KMS-11 (cell line): ENCODE data around the gene MEF2A.

ENCODE experiments used
- H2AFZ ChIP-seq: fragments of 200-600 bp; sonication (generic); 2 replicates; pipeline ENCODE4 v1.6.1; 2016; ENCODE audit warnings: antibody characterized with exemption, mixed run types, low read depth
- H3K27ac ChIP-seq: fragments of 200-600 bp; sonication (generic); 2 replicates; pipeline ENCODE4 v1.6.1; 2016; ENCODE audit warnings: mild to moderate bottlenecking, mixed run types
- H3K27me3 ChIP-seq: fragments of 200-600 bp; sonication (generic); 2 replicates; pipeline ENCODE4 v1.6.1; 2017; ENCODE audit warnings: mild to moderate bottlenecking, low read depth, mixed run types, moderate library complexity; ENCODE audit not compliant: insufficient read depth
- H3K36me3 ChIP-seq: fragments of 200-600 bp; sonication (generic); 2 replicates; pipeline ENCODE4 v1.6.1; 2017; ENCODE audit warnings: mild to moderate bottlenecking, mixed run types; ENCODE audit not compliant: insufficient read depth
- H3K4me1 ChIP-seq: fragments of 200-600 bp; sonication (generic); 2 replicates; pipeline ENCODE4 v1.6.1; 2016; ENCODE audit warnings: mild to moderate bottlenecking, low read depth, mixed run types; ENCODE audit not compliant: poor library complexity, severe bottlenecking
- H3K4me2 ChIP-seq: fragments of 200-600 bp; sonication (generic); 2 replicates; pipeline ENCODE4 v1.7.0; 2016; ENCODE audit warnings: mild to moderate bottlenecking, mixed run types
- H3K4me3 ChIP-seq: fragments of 200-600 bp; sonication (generic); IDR thresholded peaks from 2 replicates; pipeline ENCODE4 v1.6.1; 2017; ENCODE audit warnings: low read depth, low read length, mixed read lengths; ENCODE audit not compliant: insufficient read depth
- H3K79me2 ChIP-seq: fragments of 200-600 bp; sonication (generic); 2 replicates; pipeline ENCODE4 v1.6.1; 2016; ENCODE audit warnings: low read depth, mixed run types; ENCODE audit not compliant: insufficient read depth
- H3K9ac ChIP-seq: fragments of 200-600 bp; sonication (generic); 2 replicates; pipeline ENCODE4 v1.6.1; 2016; ENCODE audit warnings: mild to moderate bottlenecking, mixed run types
- H4K20me1 ChIP-seq: fragments of 200-600 bp; sonication (generic); 2 replicates; pipeline ENCODE4 v1.6.1; 2016; ENCODE audit warnings: mild to moderate bottlenecking, mixed run types; ENCODE audit not compliant: insufficient read depth
- CTCF ChIP-seq: fragments of 200-600 bp; sonication (generic); conservative IDR thresholded peaks from 2 replicates; pipeline ENCODE4 v1.6.1; 2017; ENCODE audit warnings: low read depth, mild to moderate bottlenecking, antibody characterized with exemption, low read length, moderate library complexity, mixed read lengths

MEF2A gene

GRCh38 chr15:99721104-99721778, 155.5 kb downstream of the MEF2A start:
- TF ChIP-seq CTCF, result no peak
- Histone ChIP-seq H3K36me3 (no peaks in the 10 kb centered on the region), H3K4me2 (no peak overlapping the region), H3K79me2 (no peaks in the 10 kb centered on the region), H4K20me1 (no peaks in the 10 kb centered on the region), H3K27me3 (no peaks in the 10 kb centered on the region), H3K9ac (no peak overlapping the region), H3K27ac (no peak overlapping the region), H2AFZ (no peak overlapping the region), H3K4me3 (no peak overlapping the region), H3K4me1 (peaks cover 43% of the 10 kb centered on the region)

- Histone ChIP-seq H3K4me2 (no peak overlapping the region), H3K79me2 (no peaks in the 10 kb centered on the region), H3K4me1 (peaks cover 36% of the 10 kb centered on the region), H3K27me3 (no peaks in the 10 kb centered on the region), H2AFZ (no peak overlapping the region), H3K36me3 (no peaks in the 10 kb centered on the region), H4K20me1 (no peaks in the 10 kb centered on the region), H3K4me3 (no peak overlapping the region), H3K9ac (no peak overlapping the region), H3K27ac (no peak overlapping the region)
- TF ChIP-seq CTCF, result no peak
Measured at GRCh38 chr15:99721896-99722295, 156.1 kb downstream of the MEF2A start.

- Histone ChIP-seq H3K79me2 (no peaks in the 10 kb centered on the region), H3K4me1 (peaks cover 31% of the 10 kb centered on the region), H2AFZ (no peak overlapping the region), H3K36me3 (no peaks in the 10 kb centered on the region), H4K20me1 (no peaks in the 10 kb centered on the region), H3K27ac (no peak overlapping the region), H3K4me3 (no peak overlapping the region), H3K27me3 (no peaks in the 10 kb centered on the region), H3K9ac (no peak overlapping the region), H3K4me2 (no peak overlapping the region)
- TF ChIP-seq CTCF, result no peak
Measured at GRCh38 chr15:99722406-99722805, 156.6 kb downstream of the MEF2A start.

GRCh38 chr15:99726333-99726732, 160.5 kb downstream of the MEF2A start:
- Histone ChIP-seq H3K27me3 (no peaks in the 10 kb centered on the region), H3K4me1 (no peaks in the 10 kb centered on the region), H2AFZ (no peak overlapping the region), H3K9ac (no peak overlapping the region), H3K79me2 (no peaks in the 10 kb centered on the region), H4K20me1 (no peaks in the 10 kb centered on the region), H3K27ac (no peak overlapping the region), H3K36me3 (no peaks in the 10 kb centered on the region), H3K4me2 (no peak overlapping the region), H3K4me3 (no peak overlapping the region)
- TF ChIP-seq CTCF, result no peak
